Measurements from ENCODE around the gene PLEKHJ1.

Gene PLEKHJ1

GRCh38 chr19:2239771-2240770 lies 3.9 kb upstream of the PLEKHJ1 start:
- DNase-seq: no peak
- intact Hi-C loops (cut with DNase I): loop anchor here (5.0 kb wide), 1 partner anchor 83 kb away; no protein-coding TSS in a partner anchor

GRCh38 chr19:2239173-2239572 lies 3.0 kb upstream of the PLEKHJ1 start:
- intact Hi-C loops (cut with DNase I): loop anchor here (5.0 kb wide), 1 partner anchor 82 kb away; no protein-coding TSS in a partner anchor
- DNase-seq: no peak

GRCh38 chr19:2237869-2238153 lies 1.7 kb upstream of the PLEKHJ1 start:
- intact Hi-C loops (cut with DNase I): loop anchor here (5.0 kb wide), 1 partner anchor 81 kb away; no protein-coding TSS in a partner anchor
- DNase-seq: no peak

GRCh38 chr19:2237051-2237868 lies 1.1 kb upstream of the PLEKHJ1 start:
- DNase-seq: no peak

GRCh38 chr19:2236064-2236313 lies 140 bp downstream of the PLEKHJ1 start:
- no peak for DNase-seq
- intact Hi-C loops (cut with DNase I): loop anchor here (1.0 to 5.0 kb wide), 3 partner anchors 37 to 80 kb away; no protein-coding TSS in a partner anchor

More at GRCh38 chr19:2237051-2237868, 1.1 kb upstream of the PLEKHJ1 start:
- intact Hi-C loops (cut with DNase I): loop anchor here (5.0 kb wide), 1 partner anchor 80 kb away; no protein-coding TSS in a partner anchor

GRCh38 chr19:2235381-2236063 lies 607 bp downstream of the PLEKHJ1 start:
- no peak for DNase-seq
- intact Hi-C loops (cut with DNase I): loop anchor here (1.0 to 5.0 kb wide), 3 partner anchors 38 to 81 kb away; no protein-coding TSS in a partner anchor

GRCh38 chr19:2234996-2235380 lies 1.1 kb downstream of the PLEKHJ1 start:
- DNase-seq: no peak
- intact Hi-C loops (cut with DNase I): loop anchor here (5.0 kb wide), 1 partner anchor 78 kb away; no protein-coding TSS in a partner anchor

- intact Hi-C loops (cut with DNase I): no loop called here
- DNase-seq: no peak
Observed at GRCh38 chr19:2233601-2234280, 2.4 kb downstream of the PLEKHJ1 start.

GRCh38 chr19:2232286-2233151 lies 3.6 kb downstream of the PLEKHJ1 start:
- no peak for DNase-seq
- intact Hi-C loops (cut with DNase I): no loop called here

GRCh38 chr19:2231621-2232221 lies 4.4 kb downstream of the PLEKHJ1 start:
- DNase-seq: peak in 7 of 10 donors; percentile 32 to 92 (median 48)
- intact Hi-C loops (cut with DNase I): no loop called here

- intact Hi-C loops (cut with DNase I): no loop called here
- DNase-seq: no peak
Observed at GRCh38 chr19:2230807-2231533, 5.2 kb downstream of the PLEKHJ1 start.

GRCh38 chr19:2230033-2230531 lies 6.0 kb downstream of the PLEKHJ1 start:
- DNase-seq: no peak
- intact Hi-C loops (cut with DNase I): no loop called here

- intact Hi-C loops (cut with DNase I): no loop called here
- DNase-seq: no peak
Observed at GRCh38 chr19:2229103-2230032, 6.8 kb downstream of the PLEKHJ1 start.

- no peak for DNase-seq
- intact Hi-C loops (cut with DNase I): no loop called here
Observed at GRCh38 chr19:2228157-2229030, 7.7 kb downstream of the PLEKHJ1 start.

- no peak for DNase-seq
- intact Hi-C loops (cut with DNase I): no loop called here
Observed at GRCh38 chr19:2227415-2228156, 8.5 kb downstream of the PLEKHJ1 start.
